ENCODE results near the gene KRTAP10-12. TPM values are rescaled to one million over a fixed set of nuclear protein-coding genes. Genes with fewer than 3 reads are reported as not detected.
"Not testable (repeated sequence)": the region's sequence is repeated elsewhere in the genome, so short reads cannot be mapped to it uniquely, and the experiment has no call there.

The KRTAP10-12 gene
- polyA plus RNA-seq (ENCODE audit: insufficient read depth in 1 of 5, insufficient read length in 5 of 5, low replicate concordance in 1 of 5), result not detected
- long read RNA-seq, donor 1, result 0 reads
- long read RNA-seq, donor 2, result 0 reads
- long read RNA-seq, donor 3, result 0 reads
- long read RNA-seq, donor 4, result 0 reads
- long read RNA-seq, donor 5, result 0 reads
- long read RNA-seq, donor 6, result 0 reads
- long read RNA-seq, donor 7, result 0 reads
- long read RNA-seq, donor 8, result 0 reads

GRCh38 chr21:44697172-44697810 is at the start of gene KRTAP10-12:
KRTAP10-12 (plus strand) TSS chr21:44697172; CDS start chr21:44697202, 30 bp downstream.
- DNase-seq, result not testable (repeated sequence)

GRCh38 chr21:44647222-44647552 is 49.8 kb upstream of the KRTAP10-12 start:
- DNase-seq, result no peak

DNA sequence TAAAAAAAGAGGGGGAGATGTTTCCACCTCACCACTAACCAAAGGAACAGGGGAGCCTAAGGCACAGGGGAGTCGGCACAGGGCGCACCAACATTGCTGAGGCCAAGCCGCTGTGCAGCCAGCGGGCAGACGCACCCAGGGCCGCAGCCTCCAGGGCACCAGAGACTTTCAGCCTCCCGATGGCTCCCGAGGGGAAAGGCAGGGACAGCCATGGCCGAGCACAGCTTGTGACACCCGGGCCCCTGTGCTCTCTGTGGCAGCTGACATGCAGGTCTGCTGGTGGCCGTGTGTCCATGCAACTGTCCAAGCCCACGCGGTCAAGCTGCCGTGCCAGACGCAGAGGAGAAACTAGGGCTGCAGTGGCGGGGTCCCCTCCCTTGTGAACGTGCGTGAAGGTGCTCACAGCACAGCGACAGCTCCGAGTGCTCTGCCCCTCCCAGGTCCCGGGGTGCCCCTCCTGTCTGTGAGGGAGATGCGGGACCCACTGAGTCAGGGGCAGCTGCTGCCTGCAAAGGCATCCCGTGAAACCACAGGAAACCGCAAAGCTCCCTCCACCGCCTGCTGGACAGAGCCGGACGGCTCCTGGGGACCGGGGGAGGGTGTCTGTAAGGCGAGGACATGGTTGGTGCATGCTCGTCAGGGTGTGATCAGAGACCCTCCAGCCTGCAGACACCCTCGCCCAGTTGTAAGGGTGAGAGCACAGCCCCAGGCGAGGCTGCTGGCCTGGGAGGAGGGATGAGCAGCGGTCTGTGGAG is 48.2 kb upstream of the KRTAP10-12 start:
- no peak for DNase-seq

DNA sequence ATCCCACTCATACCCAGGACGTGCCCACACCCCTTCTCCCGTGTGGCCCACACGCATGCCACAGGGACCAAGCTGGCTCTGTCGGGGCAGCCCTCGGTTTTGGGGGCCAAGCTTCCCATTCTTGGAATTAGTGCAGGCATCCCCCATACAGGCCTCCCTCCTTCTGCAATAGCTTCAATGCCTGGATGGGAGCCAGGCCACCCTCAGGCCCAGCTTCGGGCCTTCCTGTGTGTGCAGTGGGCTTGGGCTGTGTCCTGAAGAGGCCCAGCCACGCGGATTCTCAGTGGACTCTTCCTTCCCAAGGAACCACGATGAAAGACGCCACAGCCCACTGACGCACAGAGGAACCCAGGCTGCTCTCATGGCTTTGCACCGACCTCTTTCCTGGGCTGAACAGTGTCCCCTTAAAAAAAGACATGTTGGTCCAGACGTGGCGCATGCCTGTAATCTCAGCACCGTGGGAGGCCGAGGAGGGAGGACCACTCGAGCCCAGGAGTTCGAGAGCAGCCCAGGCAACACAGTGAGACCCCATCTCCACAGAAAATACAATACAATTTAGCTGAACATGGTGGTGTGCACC is 47.4 kb upstream of the KRTAP10-12 start:
- no peak for DNase-seq

DNA sequence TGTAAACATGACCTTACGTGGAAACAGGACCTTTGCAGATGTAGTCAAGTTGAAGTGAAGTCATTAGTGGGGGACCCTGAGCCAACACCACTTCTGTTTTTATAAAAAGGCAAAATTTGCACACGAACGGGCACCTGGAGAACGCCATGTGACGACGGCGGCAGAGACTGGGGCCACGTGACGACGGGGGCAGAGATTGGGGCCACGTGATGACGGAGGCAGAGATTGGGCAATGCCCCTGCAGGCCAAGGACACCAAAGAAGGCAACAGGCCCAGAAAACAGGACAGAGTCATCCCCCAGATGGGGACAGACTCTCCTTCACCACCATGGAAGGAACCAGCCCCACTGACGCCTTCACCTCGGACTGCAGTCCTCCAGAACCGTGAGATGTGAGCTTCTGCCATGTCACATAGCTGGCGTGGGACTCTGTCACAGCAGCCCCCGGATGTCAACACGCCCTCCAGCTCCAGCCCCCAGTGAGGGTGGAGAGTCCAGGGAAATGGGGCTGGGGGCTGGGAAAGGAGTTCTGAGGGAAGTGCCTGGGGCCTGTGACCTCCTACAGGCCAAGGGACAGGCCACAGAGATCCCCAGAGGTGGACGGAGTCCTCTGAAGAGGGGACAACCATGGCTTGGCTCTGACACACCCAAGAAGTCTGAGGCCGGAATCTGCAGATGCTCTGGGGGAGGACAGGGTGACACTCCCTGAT is 46.6 kb upstream of the KRTAP10-12 start:
- DNase-seq, result no peak

DNA sequence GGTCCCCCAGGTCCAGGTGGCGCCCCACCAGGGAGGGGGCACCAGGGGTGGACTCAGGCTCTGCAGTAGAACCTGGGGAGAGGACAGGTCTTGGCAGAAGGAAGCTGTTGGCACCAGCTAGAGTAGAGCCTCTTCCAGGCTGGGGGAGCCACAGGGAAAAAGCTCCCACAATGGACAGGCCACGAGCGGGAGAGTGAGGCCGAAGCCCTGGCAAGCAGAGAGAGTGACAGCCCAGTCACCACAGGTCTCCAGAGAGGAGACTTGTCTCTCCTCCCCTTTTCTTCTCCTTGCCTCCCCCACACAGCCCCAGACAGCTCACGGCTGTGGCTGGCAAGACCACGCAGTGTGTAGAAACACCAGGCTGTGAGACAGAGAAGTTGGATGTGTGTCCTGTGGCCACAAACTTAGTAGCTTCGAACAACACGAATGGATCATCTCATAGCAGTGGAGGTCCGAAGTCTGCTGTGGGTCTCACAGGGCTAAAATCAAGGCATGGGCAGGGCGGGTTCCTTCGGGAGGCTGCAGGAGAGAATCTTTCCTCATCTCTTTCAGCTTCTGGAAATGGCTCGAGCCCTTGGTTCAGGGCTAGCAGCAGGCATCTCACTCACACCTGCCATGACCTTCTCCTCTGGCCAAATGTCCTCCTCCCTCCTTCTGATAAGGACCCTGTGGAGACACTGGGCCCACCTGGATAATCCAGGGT is 45.8 kb upstream of the KRTAP10-12 start:
- DNase-seq, result no peak

GRCh38 chr21:44653123-44653522 is 43.8 kb upstream of the KRTAP10-12 start:
- no peak for DNase-seq

DNA sequence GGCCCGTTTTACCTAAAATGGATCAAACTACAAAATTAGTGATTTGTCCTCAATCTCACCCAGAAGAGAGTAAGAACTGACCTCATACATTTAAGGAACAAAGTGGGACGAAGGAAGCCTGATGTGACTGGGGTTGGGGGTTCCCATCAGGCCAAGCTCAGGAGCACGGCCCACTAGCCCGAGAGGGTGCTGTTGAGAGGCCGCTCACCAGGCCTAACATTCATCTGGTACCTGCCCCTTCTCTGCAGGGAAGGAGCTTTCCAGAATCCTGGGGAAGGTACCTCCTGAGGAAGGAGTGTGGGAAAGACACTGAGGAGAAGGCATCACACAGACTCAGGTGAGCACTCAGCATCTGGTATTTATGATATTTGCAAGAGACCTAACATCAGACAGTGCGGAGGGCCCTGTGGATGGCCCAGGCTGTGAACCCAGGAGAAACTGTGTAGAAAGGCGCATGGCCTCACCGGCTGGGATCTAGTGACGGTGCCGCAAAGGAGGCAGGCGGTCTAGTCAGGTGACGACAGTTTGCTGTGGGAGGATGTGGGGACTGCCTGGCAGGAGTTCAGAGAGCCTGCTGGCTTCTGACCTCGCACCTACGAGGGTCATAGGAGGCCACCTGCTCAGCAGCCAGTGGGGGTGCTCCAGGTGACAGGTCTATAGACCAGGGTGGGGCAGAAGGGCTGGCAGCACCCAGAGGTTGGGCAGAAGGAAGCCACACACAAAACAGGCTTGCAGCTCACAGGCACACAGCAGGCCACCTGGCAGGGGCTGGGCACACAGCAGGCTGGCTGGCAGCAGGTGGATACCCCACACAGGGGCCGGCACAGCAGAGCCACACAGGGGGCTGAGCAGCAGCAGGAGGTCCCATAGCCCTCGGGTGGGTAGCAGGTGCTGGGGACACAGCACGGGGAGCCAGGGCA is 43.1 kb upstream of the KRTAP10-12 start:
- DNase-seq, result no peak

GRCh38 chr21:44654576-44655175 is 42.3 kb upstream of the KRTAP10-12 start, which contains the start of gene KRTAP12-4:
KRTAP12-4 (minus strand) TSS chr21:44654659; CDS start chr21:44654614, 45 bp downstream.
- DNase-seq, result no peak

GRCh38 chr21:44656868-44657267 is 40.1 kb upstream of the KRTAP10-12 start:
- no peak for DNase-seq

DNA sequence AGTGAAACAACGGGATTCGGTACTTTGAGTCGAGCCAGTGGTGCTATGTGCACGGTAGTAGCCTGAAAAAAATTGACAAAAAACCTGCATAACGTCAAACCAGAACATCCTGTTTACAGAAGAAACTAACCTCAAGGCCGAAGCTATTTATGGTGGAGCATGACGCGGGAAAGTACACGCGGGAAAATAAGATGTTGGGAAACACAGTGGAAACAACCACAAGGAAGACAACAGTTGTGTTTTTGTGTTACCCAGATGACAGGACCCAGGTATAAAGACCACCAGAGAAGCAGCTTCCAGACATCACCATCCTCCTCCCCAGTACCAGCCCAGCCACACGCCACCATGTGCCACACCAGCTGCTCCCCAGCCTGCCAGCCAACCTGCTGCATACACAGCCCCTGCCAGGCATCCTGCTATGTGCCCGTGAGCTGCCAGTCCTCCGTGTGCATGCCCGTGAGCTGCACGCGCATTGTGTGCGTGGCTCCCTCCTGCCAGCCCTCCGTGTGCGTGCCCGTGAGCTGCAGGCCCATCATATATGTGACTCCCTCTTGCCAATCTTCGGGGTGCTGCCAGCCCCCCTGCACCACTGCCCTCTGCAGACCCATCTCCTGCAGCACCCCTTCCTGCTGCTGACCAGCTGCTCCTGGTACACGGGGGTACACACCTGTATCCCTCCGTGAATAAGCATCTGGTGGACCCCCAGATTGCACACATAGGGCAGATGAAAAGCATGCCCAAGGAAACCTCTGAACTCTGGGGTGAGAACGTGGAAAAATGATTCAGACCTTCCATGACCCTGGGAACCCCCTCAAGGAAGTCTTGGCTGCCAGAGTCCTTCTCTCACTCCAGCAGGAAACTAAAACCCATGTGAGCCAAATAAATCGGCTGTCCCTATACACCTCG is 39.1 kb upstream of the KRTAP10-12 start, which contains the start of gene KRTAP12-3:
KRTAP12-3 (plus strand) TSS at position 298 of the 906 bp plus-strand sequence; CDS start at position 346, 48 bp downstream.
- DNase-seq, result no peak

GRCh38 chr21:44658541-44658910 is 38.4 kb upstream of the KRTAP10-12 start:
- DNase-seq, result no peak

DNA sequence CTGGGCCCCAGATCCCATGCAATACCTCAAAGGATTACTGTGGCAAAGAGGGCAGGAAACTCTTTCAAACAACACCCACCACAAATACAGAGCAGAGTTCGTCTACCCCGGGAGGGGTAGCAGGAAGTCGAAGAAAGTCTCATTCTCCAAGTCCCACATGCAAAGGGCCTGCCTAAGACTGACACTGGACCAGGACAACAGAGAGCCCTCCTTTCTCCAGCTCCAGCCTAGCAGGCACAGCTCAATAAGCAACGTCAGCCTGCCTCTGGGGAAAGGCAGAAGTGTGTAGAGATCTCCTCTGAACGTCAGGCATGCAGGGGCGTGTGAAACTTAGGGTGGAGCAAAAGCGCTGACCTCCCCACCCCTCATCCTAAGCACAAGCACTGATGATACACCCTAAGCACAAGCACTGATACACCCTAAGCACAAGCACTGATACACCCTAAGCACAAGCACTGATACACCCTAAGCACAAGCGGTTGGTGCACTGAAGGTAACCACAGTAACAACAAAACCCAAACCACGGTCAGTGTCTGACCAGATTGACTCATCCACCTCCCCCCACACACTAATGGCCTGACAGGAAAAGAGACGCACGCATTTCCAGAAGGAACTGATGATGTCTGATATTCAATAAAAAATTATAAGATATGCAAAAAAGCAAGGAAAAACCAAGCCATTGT is 37.9 kb upstream of the KRTAP10-12 start:
- no peak for DNase-seq

DNA sequence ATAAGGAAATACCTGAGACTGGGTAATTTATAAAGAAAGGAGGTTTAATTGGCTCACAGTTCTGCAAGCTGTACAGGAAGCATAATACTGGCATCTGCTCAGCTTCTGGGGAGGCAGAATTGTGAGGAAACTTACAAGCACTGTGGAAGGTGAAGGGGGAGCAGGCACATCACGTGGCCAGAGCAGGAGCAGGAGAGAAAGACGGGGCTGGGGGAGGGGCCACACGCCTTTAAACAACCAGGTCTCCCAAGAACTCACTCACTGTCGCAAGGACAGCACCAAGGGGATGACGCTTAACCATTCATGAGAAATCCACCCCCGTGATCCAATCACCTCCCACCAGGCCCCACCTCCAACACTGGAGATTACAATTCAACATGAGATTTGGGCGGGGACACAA is 35.4 kb upstream of the KRTAP10-12 start:
- not testable (repeated sequence) for DNase-seq

- no peak for DNase-seq
These were observed 32.3 kb upstream of the KRTAP10-12 start for GRCh38 chr21:44664691-44665090.

DNA sequence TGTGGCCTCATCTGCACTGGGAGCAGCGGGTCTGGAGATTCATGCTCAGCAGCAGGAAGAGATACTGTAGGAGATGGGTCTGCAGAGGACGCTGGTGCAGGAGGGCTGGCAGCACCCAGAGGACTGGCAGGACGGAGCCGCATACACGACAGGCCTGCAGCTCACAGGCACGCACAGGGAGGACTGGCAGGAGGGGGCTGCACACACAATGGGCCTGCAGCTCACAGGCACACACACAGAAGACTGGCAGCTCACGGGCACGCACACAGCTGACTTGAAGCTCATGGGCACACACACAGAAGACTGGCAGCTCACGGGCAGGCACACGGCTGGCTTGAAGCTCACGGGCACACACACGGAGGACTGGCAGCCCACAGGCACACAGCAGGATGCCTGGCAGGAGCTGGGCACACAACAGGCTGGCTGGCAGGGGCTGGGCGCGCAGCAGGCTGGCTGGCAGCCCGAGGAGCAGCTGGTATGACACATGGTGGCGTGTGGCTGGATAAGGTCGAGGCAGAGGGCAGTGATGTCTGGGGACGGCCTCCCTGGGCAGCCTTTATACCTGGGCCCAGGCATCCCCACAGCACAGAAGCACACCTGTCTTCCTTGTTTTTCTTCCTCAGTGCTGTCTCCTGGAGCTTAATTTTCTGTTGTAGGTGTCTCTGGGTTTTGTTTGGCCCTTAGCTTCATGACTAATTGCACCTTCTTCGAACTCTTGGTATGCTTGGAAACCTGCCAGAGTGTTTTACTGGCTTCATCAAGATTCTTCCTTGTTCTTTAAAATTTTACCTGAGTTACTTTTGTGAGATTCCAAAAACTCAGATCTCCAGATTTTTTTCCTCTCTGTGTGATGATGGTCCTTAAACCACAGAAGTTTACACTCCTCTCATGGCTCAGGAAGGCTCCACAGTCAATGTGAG is 30.3 kb upstream of the KRTAP10-12 start, which contains the start of gene KRTAP12-2:
KRTAP12-2 (minus strand) TSS at position 527 of the 920 bp plus-strand sequence; CDS start at position 486, 41 bp downstream.
- DNase-seq, result no peak

- DNase-seq, result no peak
These were observed 29.4 kb upstream of the KRTAP10-12 start for GRCh38 chr21:44667612-44668011.

Measured in right lung (tissue), 10 donors.